ENCODE measurements around the gene PHF21B.

Gene PHF21B

GRCh38 chr22:44952863-44953746 lies 56.7 kb downstream of the PHF21B start:
- Histone ChIP-seq H3F3A (ENCODE audit: insufficient read depth, low read length) (no peaks in the 10 kb centered on the region), H2AFZ (ENCODE audit: low read length) (no peak overlapping the region), H3K4me2 (ENCODE audit: low read length) (peak overlapping the region; percentile 26; the same call in 1 of the 2 replicates), H3K27me3 (ENCODE audit: insufficient read depth, low read length) (no peaks in the 10 kb centered on the region; the same call in 1 of the 2 replicates), H3K79me2 (ENCODE audit: insufficient read depth, low read length) (no peaks in the 10 kb centered on the region), H4K20me1 (ENCODE audit: insufficient read depth, low read length) (no peaks in the 10 kb centered on the region), H3K9me3 (ENCODE audit: low read length) (0 out of 2 replicates have a peak, but pooled peaks cover 4% of the 10 kb centered on the region), H3K27ac (ENCODE audit: low read depth, low read length, poor library complexity, severe bottlenecking) (peak overlapping the region; percentile 71), H3K36me3 (ENCODE audit: insufficient read depth, low read length) (no peaks in the 10 kb centered on the region; the same call in 1 of the 2 replicates), H3K4me1 (ENCODE audit: insufficient read depth, low read length, severe bottlenecking) (peaks cover 33% of the 10 kb centered on the region), H3K4me3 (ENCODE audit: low read depth, low read length, poor library complexity, severe bottlenecking) (no peak overlapping the region), H3K9ac (ENCODE audit: low read length) (no peak overlapping the region; the same call in 1 of the 2 replicates), H3K9me2 (ENCODE audit: low read depth, low read length) (no peaks in the 10 kb centered on the region)
- TF ChIP-seq, protein P1, sequence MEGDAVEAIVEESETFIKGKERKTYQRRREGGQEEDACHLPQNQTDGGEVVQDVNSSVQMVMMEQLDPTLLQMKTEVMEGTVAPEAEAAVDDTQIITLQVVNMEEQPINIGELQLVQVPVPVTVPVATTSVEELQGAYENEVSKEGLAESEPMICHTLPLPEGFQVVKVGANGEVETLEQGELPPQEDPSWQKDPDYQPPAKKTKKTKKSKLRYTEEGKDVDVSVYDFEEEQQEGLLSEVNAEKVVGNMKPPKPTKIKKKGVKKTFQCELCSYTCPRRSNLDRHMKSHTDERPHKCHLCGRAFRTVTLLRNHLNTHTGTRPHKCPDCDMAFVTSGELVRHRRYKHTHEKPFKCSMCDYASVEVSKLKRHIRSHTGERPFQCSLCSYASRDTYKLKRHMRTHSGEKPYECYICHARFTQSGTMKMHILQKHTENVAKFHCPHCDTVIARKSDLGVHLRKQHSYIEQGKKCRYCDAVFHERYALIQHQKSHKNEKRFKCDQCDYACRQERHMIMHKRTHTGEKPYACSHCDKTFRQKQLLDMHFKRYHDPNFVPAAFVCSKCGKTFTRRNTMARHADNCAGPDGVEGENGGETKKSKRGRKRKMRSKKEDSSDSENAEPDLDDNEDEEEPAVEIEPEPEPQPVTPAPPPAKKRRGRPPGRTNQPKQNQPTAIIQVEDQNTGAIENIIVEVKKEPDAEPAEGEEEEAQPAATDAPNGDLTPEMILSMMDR (IDR thresholded peaks at IDR 0.05; ENCODE audit: low read length): no peak
- no peak for TF ChIP-seq EZH2 (IDR thresholded peaks at IDR 0.05; ENCODE audit: borderline replicate concordance, low read length)

DNA sequence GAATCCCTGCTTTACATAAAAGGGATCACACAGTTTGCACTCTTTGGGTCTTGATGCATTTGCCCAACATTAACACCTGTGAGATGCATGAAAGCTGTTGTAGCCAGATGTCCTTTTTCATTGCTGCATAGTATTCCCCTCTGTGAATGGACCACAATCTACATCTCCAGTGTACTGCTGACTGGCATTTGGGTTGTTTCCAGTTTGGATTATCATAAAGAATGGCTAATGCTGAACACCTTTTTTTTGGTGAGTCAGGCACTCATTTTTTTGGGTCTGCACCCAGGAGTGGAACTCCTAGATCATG lies 58.3 kb downstream of the PHF21B start:
- no peak overlapping the region for H3K4me3 ChIP-seq (ENCODE audit: low read depth, low read length, poor library complexity, severe bottlenecking)
- TF ChIP-seq, protein P1 (IDR thresholded peaks at IDR 0.05; ENCODE audit: low read length): no peak
- TF ChIP-seq EZH2 (IDR thresholded peaks at IDR 0.05; ENCODE audit: borderline replicate concordance, low read length): no peak
- H4K20me1 ChIP-seq (ENCODE audit: insufficient read depth, low read length): no peaks in the 10 kb centered on the region
- H3F3A ChIP-seq (ENCODE audit: insufficient read depth, low read length): no peaks in the 10 kb centered on the region
- H3K36me3 ChIP-seq (ENCODE audit: insufficient read depth, low read length): no peaks in the 10 kb centered on the region; the same call in 1 of the 2 replicates
- H3K4me1 ChIP-seq (ENCODE audit: insufficient read depth, low read length, severe bottlenecking): peaks cover 33% of the 10 kb centered on the region
- H2AFZ ChIP-seq (ENCODE audit: low read length): no peak overlapping the region
- 0 out of 2 replicates have a peak, but pooled peaks cover 4% of the 10 kb centered on the region for H3K9me3 ChIP-seq (ENCODE audit: low read length)
- no peak overlapping the region for H3K27ac ChIP-seq (ENCODE audit: low read depth, low read length, poor library complexity, severe bottlenecking)
- H3K9ac ChIP-seq (ENCODE audit: low read length): no peak overlapping the region
- H3K27me3 ChIP-seq (ENCODE audit: insufficient read depth, low read length): no peaks in the 10 kb centered on the region; the same call in 1 of the 2 replicates
- no peaks in the 10 kb centered on the region for H3K79me2 ChIP-seq (ENCODE audit: insufficient read depth, low read length)
- H3K4me2 ChIP-seq (ENCODE audit: low read length): no peak overlapping the region
- no peaks in the 10 kb centered on the region for H3K9me2 ChIP-seq (ENCODE audit: low read depth, low read length)

DNA sequence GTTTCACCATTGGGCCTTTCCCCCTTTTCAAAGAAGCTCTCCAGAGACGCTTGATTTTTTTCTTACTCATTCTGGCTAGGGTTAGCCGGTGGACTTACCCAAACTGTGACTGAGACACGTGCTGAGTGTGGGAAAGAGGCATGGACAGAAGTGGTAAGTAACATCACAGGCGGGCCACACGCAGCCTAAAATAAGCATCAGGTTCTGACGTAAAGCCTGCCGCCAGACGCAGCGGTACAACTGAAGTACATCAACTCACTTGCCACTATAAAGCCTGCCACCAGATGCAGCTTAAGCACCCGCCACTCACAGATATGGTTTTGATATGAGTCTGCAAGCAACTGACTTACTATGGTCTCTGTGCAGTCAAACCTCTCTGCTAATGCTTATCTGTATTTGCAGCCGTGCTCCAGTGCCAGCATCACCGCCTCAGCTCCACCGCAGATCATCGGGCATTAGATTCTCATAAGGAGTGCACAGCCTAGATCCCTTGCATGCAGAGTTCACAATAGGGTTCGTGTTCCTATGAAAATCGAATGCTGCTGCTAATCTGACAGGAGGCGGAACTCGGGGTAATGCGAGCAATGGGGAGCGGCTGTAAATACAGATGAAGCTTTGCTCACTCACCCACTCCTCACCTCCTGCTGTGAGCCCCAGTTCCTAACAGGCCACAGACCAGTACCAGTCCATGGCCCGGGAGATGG lies 58.8 kb downstream of the PHF21B start:
- Histone ChIP-seq H3K9me2 (ENCODE audit: low read depth, low read length) (no peaks in the 10 kb centered on the region), H3K9ac (ENCODE audit: low read length) (no peak overlapping the region), H3K4me3 (ENCODE audit: low read depth, low read length, poor library complexity, severe bottlenecking) (no peak overlapping the region), H3K36me3 (ENCODE audit: insufficient read depth, low read length) (no peaks in the 10 kb centered on the region; the same call in 1 of the 2 replicates), H3K4me1 (ENCODE audit: insufficient read depth, low read length, severe bottlenecking) (peaks cover 33% of the 10 kb centered on the region), H3K4me2 (ENCODE audit: low read length) (no peak overlapping the region), H3K79me2 (ENCODE audit: insufficient read depth, low read length) (no peaks in the 10 kb centered on the region), H3K27me3 (ENCODE audit: insufficient read depth, low read length) (no peaks in the 10 kb centered on the region; the same call in 1 of the 2 replicates), H3K9me3 (ENCODE audit: low read length) (0 out of 2 replicates have a peak, but pooled peaks cover 4% of the 10 kb centered on the region), H4K20me1 (ENCODE audit: insufficient read depth, low read length) (no peaks in the 10 kb centered on the region), H3F3A (ENCODE audit: insufficient read depth, low read length) (no peaks in the 10 kb centered on the region), H2AFZ (ENCODE audit: low read length) (no peak overlapping the region), H3K27ac (ENCODE audit: low read depth, low read length, poor library complexity, severe bottlenecking) (no peak overlapping the region)
- TF ChIP-seq, protein P1 (IDR thresholded peaks at IDR 0.05; ENCODE audit: low read length): no peak
- TF ChIP-seq EZH2 (IDR thresholded peaks at IDR 0.05; ENCODE audit: borderline replicate concordance, low read length): no peak
